Osteoblast (primary cell): ENCODE data around the gene MT1M. TPM values are rescaled to one million over a fixed set of nuclear protein-coding genes. Genes with fewer than 3 reads are reported as not detected.

Experiments used
- DNase-seq: peaks from one replicate; pipeline ENCODE4 v3.0.0; 2011; ENCODE audit warnings: low spot score, mixed read lengths; ENCODE audit not compliant: insufficient read length; ENCODE audit errors: missing footprints
- H2AFZ ChIP-seq: 2 replicates; pipeline ENCODE4 v1.6.0; 2011; ENCODE audit warnings: mild to moderate bottlenecking, low read length
- H3K27ac ChIP-seq: 2 replicates; pipeline ENCODE4 v1.5.1; 2011; ENCODE audit warnings: mild to moderate bottlenecking, low read depth, low read length, moderate library complexity
- H3K27me3 ChIP-seq: 2 replicates; pipeline ENCODE4 v1.6.0; 2012; ENCODE audit warnings: mild to moderate bottlenecking, control low read depth, inconsistent platforms, low read length, moderate library complexity; ENCODE audit not compliant: insufficient read depth
- H3K36me3 ChIP-seq: 2 replicates; pipeline ENCODE4 v1.5.1; 2011; ENCODE audit warnings: mild to moderate bottlenecking, low read length, control low read depth, moderate library complexity; ENCODE audit not compliant: insufficient read depth
- H3K4me1 ChIP-seq: 2 replicates; pipeline ENCODE4 v1.5.1; 2011; ENCODE audit warnings: mild to moderate bottlenecking, low read length, control low read depth, moderate library complexity; ENCODE audit not compliant: insufficient read depth
- H3K4me2 ChIP-seq: 2 replicates; pipeline ENCODE4 v1.6.0; 2011; ENCODE audit warnings: mild to moderate bottlenecking, low read length; ENCODE audit not compliant: insufficient read depth
- H3K4me3 ChIP-seq: fragments of 200-600 bp; sonication (generic); 3 replicates; pipeline ENCODE4 v1.5.1; 2012; ENCODE audit warnings: mild to moderate bottlenecking, low read length, inconsistent platforms; ENCODE audit not compliant: insufficient read depth
- H3K79me2 ChIP-seq: 2 replicates; pipeline ENCODE4 v1.6.0; 2012; ENCODE audit warnings: mild to moderate bottlenecking, low read length, control low read depth, inconsistent platforms; ENCODE audit not compliant: insufficient read depth
- H3K9me3 ChIP-seq: 2 replicates; pipeline ENCODE4 v1.5.1; 2011; ENCODE audit warnings: low read depth, low read length, control low read depth
- H4K20me1 ChIP-seq: 2 replicates; pipeline ENCODE4 v1.6.0; 2012; ENCODE audit warnings: mild to moderate bottlenecking, low read length, control low read depth; ENCODE audit not compliant: insufficient read depth
- total RNA-seq: library from RNA; depleted of rRNA; stranded (reverse); fragments of >200 nt; gene quantifications from 2 replicates; pipeline ENCODE4 v1.2.3, GENCODE V29; 2012
- TF ChIP-seq, protein P1 (sequence below): IDR thresholded peaks from 2 replicates; pipeline ENCODE4 v1.5.1; 2011; ENCODE audit warnings: mild to moderate bottlenecking, low read depth, low read length, moderate library complexity; ENCODE audit errors: extremely low read depth

The MT1M gene
- total RNA-seq, 1 donor: 8.7 TPM

DNA sequence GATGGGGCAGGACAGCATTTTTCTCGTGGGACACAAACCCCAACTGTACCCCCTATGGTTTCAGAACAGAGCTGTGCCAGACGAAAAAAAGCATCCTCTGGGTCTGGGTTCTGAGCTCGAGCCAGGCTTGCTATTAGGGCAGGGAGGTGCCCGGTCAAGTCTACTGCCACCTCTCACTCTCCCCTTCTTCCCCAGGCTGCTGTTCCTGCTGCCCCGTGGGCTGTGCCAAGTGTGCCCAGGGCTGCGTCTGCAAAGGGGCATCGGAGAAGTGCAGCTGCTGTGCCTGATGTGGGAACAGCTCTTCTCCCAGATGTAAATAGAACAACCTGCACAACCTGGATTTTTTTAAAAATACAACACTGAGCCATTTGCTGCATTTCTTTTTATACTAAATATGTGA, 5.8 kb upstream of the MT1M start:
- H3K4me3 ChIP-seq: peak overlapping the region; percentile 86
- H2AFZ ChIP-seq: no peak overlapping the region
- H3K27me3 ChIP-seq: no peaks in the 10 kb centered on the region
- no peaks in the 10 kb centered on the region for H3K9me3 ChIP-seq
- peaks cover 17% of the 10 kb centered on the region for H3K79me2 ChIP-seq
- H3K36me3 ChIP-seq: no peaks in the 10 kb centered on the region
- TF ChIP-seq, protein P1, sequence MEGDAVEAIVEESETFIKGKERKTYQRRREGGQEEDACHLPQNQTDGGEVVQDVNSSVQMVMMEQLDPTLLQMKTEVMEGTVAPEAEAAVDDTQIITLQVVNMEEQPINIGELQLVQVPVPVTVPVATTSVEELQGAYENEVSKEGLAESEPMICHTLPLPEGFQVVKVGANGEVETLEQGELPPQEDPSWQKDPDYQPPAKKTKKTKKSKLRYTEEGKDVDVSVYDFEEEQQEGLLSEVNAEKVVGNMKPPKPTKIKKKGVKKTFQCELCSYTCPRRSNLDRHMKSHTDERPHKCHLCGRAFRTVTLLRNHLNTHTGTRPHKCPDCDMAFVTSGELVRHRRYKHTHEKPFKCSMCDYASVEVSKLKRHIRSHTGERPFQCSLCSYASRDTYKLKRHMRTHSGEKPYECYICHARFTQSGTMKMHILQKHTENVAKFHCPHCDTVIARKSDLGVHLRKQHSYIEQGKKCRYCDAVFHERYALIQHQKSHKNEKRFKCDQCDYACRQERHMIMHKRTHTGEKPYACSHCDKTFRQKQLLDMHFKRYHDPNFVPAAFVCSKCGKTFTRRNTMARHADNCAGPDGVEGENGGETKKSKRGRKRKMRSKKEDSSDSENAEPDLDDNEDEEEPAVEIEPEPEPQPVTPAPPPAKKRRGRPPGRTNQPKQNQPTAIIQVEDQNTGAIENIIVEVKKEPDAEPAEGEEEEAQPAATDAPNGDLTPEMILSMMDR: no peak
- peaks cover 14% of the 10 kb centered on the region for H3K4me1 ChIP-seq
- H3K4me2 ChIP-seq: peak overlapping the region; percentile 97
- H4K20me1 ChIP-seq: peaks cover 4% of the 10 kb centered on the region
- H3K27ac ChIP-seq: peak overlapping the region; percentile 97
- DNase-seq: no peak

DNA sequence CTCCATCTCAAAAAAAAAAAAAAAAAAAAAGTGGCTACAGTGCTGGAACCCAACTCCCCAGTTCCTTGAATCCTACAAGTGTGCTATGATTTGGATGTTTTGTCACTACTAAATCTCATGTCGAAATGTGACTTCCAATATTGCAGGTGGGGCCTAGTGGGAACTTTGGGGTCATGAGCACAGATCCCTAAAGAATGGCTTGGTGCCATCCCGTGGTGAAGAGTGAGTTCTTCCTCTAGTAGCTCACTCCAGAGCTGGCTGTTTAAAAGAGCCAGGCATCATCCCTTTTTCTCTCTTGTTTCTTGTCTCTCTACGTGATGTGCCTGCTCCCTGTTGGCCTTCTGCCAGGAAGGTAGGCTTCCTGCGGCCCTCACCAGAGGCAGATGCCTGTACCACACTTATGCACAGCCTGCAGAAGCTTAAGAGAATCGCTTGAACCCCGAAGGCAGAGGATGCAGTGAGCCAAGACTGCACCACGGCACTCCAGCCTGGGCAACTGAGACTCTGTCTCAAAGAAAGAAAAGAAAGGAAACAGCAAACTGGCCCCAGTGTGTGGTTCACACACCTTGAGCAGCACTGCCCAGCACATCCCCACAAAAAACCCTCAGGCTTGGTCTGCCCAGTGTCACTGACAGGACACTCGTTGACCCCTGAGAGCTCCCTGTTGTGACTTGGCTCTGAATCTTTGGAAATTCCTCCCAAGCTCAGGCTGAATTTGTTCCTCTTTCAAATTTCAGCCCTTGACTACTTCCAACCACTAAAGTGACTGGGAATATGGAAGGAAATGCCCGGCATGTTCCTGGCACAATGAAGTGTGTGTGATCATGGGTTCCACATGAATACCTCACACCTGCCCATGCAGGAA, 3.7 kb upstream of the MT1M start:
- Histone ChIP-seq H2AFZ (no peak overlapping the region), H4K20me1 (peaks cover 4% of the 10 kb centered on the region), H3K4me2 (no peak overlapping the region), H3K27ac (no peak overlapping the region), H3K9me3 (no peaks in the 10 kb centered on the region), H3K27me3 (peaks cover under 1% of the 10 kb centered on the region), H3K36me3 (no peaks in the 10 kb centered on the region), H3K79me2 (peaks cover 17% of the 10 kb centered on the region), H3K4me1 (peaks cover 21% of the 10 kb centered on the region), H3K4me3 (no peak overlapping the region)
- TF ChIP-seq, protein P1: no peak
- DNase-seq: no peak

GRCh38 chr16:56629531-56629930, 2.9 kb upstream of the MT1M start:
- Histone ChIP-seq H3K27me3 (peaks cover 2% of the 10 kb centered on the region), H3K4me2 (no peak overlapping the region), H3K79me2 (peaks cover 17% of the 10 kb centered on the region), H2AFZ (no peak overlapping the region), H3K4me3 (no peak overlapping the region), H4K20me1 (peaks cover 4% of the 10 kb centered on the region), H3K9me3 (no peaks in the 10 kb centered on the region), H3K4me1 (peaks cover 21% of the 10 kb centered on the region), H3K36me3 (no peaks in the 10 kb centered on the region), H3K27ac (no peak overlapping the region)
- TF ChIP-seq, protein P1: no peak
- DNase-seq: no peak

DNA sequence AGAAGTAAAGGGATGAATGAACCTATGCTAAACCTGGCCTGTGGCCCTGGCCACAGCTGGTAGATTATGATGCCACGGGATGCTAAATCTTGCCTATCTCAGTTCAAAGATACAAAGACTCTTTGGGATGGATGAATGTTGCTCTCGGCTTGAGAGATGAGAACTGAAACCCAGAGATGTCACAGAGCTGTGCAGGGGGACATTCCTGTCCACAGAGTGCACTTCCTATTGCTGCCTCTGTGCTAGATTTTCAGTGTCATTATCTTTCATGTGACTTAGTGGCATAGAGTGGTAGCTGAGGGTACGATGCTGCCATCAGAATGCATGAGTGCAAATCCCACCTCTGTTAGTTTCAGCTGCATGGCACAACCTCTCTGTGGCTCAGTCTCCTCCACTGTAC, 2.3 kb upstream of the MT1M start:
- peaks cover 2% of the 10 kb centered on the region for H3K27me3 ChIP-seq
- H4K20me1 ChIP-seq: peaks cover 4% of the 10 kb centered on the region
- TF ChIP-seq, protein P1: no peak
- peaks cover 21% of the 10 kb centered on the region for H3K4me1 ChIP-seq
- H3K4me2 ChIP-seq: no peak overlapping the region
- no peak overlapping the region for H3K27ac ChIP-seq
- DNase-seq: no peak
- no peak overlapping the region for H2AFZ ChIP-seq
- H3K9me3 ChIP-seq: no peaks in the 10 kb centered on the region
- H3K79me2 ChIP-seq: peaks cover 14% of the 10 kb centered on the region
- H3K4me3 ChIP-seq: no peak overlapping the region
- no peaks in the 10 kb centered on the region for H3K36me3 ChIP-seq
